Heart right ventricle (tissue), 16 donors: ENCODE results near the gene EHF. TPM values are rescaled to one million over a fixed set of nuclear protein-coding genes. Genes with fewer than 3 reads are reported as not detected.

Experiments used
- ATAC-seq, 8 donors: fragments of 200-7000 bp; cut with Tn5 transposase; one replicate each; pipeline ENCODE4 v1.9.1; 2020; ENCODE audit warnings: mild to moderate bottlenecking in 8 of 8, moderate library complexity in 8 of 8, moderate number of reproducible peaks in 1 of 8
- DNase-seq, 2 donors: peaks; one replicate each; pipeline ENCODE4 v3.0.0-alpha.2; 2020
- H3K27ac ChIP-seq, 10 donors: fragments of 200-600 bp; sonication (generic) in 2 of 10; one replicate each; pipeline versions ENCODE4 v1.5.0 to v1.8.0; 2020 to 2022; ENCODE audit warnings: mild to moderate bottlenecking in 3 of 10
- H3K27me3 ChIP-seq, 7 donors: fragments of 200-600 bp; one replicate each; pipeline ENCODE4 v1.8.0; 2021 to 2022; ENCODE audit warnings: mild to moderate bottlenecking in 2 of 7
- H3K36me3 ChIP-seq, 9 donors: fragments of 200-600 bp; sonication (generic) in 1 of 9; one replicate each; pipeline versions ENCODE4 v1.5.0 to v1.8.0; 2020 to 2022; ENCODE audit warnings: mild to moderate bottlenecking in 2 of 9
- H3K4me1 ChIP-seq, 9 donors: fragments of 200-600 bp; sonication (generic) in 1 of 9; one replicate each; pipeline versions ENCODE4 v1.5.0 to v1.8.0; 2020 to 2022; ENCODE audit warnings: mild to moderate bottlenecking in 4 of 9
- H3K4me3 ChIP-seq, 10 donors: fragments of 200-600 bp; sonication (generic) in 2 of 10; one replicate each; pipeline versions ENCODE4 v1.5.0 to v1.8.0; 2020 to 2022; ENCODE audit warnings: mild to moderate bottlenecking in 7 of 10, moderate library complexity in 2 of 10
- H3K9me3 ChIP-seq, 11 donors: fragments of 200-600 bp in 10 of 11; sonication (generic) in 2 of 11; one replicate each; pipeline versions ENCODE4 v1.5.0 to v1.8.0; 2013 to 2022; ENCODE audit warnings: mild to moderate bottlenecking in 2 of 11, control low read depth in 1 of 11, moderate library complexity in 1 of 11
- WGBS, 2 donors: extraction: QIAGEN DNeasy Blood & Tissue Kit; methylation state at CpG; one replicate each; pipeline ENCODE4 v1.1.7; 2013; ENCODE audit warnings: inconsistent platforms in 1 of 2; 5-methylcytosine and 5-hydroxymethylcytosine counted together
- intact Hi-C, 10 donors: fragments of 100-400 bp; cut with DNase I; formaldehyde crosslinking; loops; one replicate each; pipeline versions ENCODE4 v1.11.1 to v1.14.2; 2022
- polyA plus RNA-seq, 2 donors: library from polyadenylated mRNA; stranded (reverse); fragments of 200-250 nt; gene quantifications; one replicate each; pipeline ENCODE4 v1.2.3, GENCODE V29; 2013
- total RNA-seq, 10 donors: library from RNA; stranded (reverse); fragmentation: NEBNext Ultra II Directional in 3 of 10; extraction: Animal tissue kit (Norgen Biotek cat#: 25700) in 3 of 10; gene quantifications; one replicate each; pipeline versions ENCODE4 v1.2.1 to v1.2.4, GENCODE V29; 2021 to 2023
- TF ChIP-seq, protein P1 (sequence below), 9 donors: fragments of 200-600 bp; sonication (generic) in 2 of 9; IDR thresholded peaks; one replicate each; pipeline versions ENCODE4 v1.5.0 to v1.8.0; 2021 to 2022; ENCODE audit warnings: antibody characterized with exemption in 9 of 9, mild to moderate bottlenecking in 5 of 9, moderate library complexity in 1 of 9
- donor health status: Arrhythmogenic right ventricular cardiomyopathy.
- donor health status: ischemic (EF 13 %, LVEDD 7.1; RV severe dilation, severe dysfunction).
- donor health status: healthy with polysubstance abuse.
- donor health status: DM: no; HTN: yes; CAD: no.
- donor health status: DM: no; HTN: no; CAD: no.
- donor health status: ischemic (EF 25% LVEDD 6.9; RV normal size, moderate dysfunction).
- donor health status: ischemic (EF 25% LVEDD 5.7; RV mildly dilated, moderate dysfunction).
- donor health status: healthy.
- donor health status: DM: yes; HTN: yes; CAD: no.
- donor health status: Ischemic cardiomyopathy.
- donor health status: ischemic (EF 35%, LVEDD 5.7; RV mildly dilated, moderate dysfunction).
- donor health status: nonischemic (EF 11% LVEDD 7.7; RV severe dilation, severe dysfunction).
- donor health status: DM: yes; HTN: yes; CAD: no.
- donor health status: PGD.
- donor health status: ischemic (EF 29% LVEDD 5.4; RV normal size, mild dysfunction).
- donor health status: nonischemic (EF 23%, LVEDD 6.1; RV moderate dilation, normal function).

EHF gene
- total and polyA plus RNA-seq, 12 donors: 0.09 to 3.2 (median 0.81) TPM; not detected in 1

DNA sequence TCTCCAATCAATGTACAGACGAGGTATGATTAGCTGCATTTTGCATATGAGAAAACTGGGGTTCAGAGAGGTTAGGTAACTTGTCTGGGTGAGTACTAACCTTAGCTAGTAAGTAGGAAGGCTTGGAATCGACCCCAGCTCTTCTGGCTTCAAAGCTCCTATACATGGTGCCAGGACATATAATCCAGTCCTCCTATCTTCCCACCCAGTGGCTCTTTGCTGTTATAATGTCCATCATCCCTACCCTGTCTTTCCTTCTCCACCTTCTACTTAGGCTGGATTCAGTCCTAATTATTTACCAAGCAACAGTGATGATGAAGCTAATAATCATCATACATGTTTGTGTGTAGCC, 20.0 kb downstream of the EHF start:
- intact Hi-C loops: no loop called here

DNA sequence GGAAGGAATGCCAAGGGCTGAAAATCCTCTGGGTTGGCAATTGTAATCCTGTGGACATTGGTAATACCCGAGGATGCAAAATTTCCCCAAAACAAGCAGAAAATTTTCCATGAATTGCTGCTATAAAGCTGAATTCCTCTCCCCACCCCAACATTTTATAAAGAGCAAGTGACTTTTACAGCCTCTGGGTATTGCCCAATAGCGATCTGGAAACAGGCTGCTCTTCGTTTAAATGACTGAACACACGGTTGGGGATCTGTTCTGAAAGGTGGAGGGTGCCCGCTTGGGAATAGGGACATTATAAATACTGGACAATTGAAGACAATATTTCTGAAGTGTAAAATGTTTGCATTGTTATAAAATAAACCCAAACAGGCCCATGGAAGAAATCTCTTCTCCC, 20.6 kb downstream of the EHF start:
- no peaks in the 10 kb centered on the region for H3K36me3 ChIP-seq
- H3K27ac ChIP-seq: no peak overlapping the region
- no peaks in the 10 kb centered on the region for H3K9me3 ChIP-seq
- TF ChIP-seq, protein P1, sequence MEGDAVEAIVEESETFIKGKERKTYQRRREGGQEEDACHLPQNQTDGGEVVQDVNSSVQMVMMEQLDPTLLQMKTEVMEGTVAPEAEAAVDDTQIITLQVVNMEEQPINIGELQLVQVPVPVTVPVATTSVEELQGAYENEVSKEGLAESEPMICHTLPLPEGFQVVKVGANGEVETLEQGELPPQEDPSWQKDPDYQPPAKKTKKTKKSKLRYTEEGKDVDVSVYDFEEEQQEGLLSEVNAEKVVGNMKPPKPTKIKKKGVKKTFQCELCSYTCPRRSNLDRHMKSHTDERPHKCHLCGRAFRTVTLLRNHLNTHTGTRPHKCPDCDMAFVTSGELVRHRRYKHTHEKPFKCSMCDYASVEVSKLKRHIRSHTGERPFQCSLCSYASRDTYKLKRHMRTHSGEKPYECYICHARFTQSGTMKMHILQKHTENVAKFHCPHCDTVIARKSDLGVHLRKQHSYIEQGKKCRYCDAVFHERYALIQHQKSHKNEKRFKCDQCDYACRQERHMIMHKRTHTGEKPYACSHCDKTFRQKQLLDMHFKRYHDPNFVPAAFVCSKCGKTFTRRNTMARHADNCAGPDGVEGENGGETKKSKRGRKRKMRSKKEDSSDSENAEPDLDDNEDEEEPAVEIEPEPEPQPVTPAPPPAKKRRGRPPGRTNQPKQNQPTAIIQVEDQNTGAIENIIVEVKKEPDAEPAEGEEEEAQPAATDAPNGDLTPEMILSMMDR (IDR thresholded peaks at IDR 0.05): no peak
- no peak for ATAC-seq
- intact Hi-C loops: no loop called here
- H3K4me3 ChIP-seq: no peak overlapping the region
- DNase-seq: no peak
- peaks cover 0 to 6% (median 0%) of the 10 kb centered on the region in 7 donors for H3K27me3 ChIP-seq
- H3K4me1 ChIP-seq: no peaks in the 10 kb centered on the region
- 80 to 82% methylated on average over 5 of the region's 5 CpGs for WGBS, 2 donors

More for the DNA sequence above, 20.0 kb downstream of the EHF start:
- Histone ChIP-seq H3K4me1 (no peaks in the 10 kb centered on the region), H3K4me3 (no peak overlapping the region), H3K27ac (no peak overlapping the region), H3K36me3 (no peaks in the 10 kb centered on the region), H3K27me3 (peaks cover 0 to 6% (median 0%) of the 10 kb centered on the region in 7 donors), H3K9me3 (no peaks in the 10 kb centered on the region)
- DNase-seq: no peak
- TF ChIP-seq, protein P1 (IDR thresholded peaks at IDR 0.05): no peak
- whole genome bisulfite sequencing, 2 donors: 66 to 70% methylated on average over 2 of the region's 2 CpGs
- no peak for ATAC-seq

DNA sequence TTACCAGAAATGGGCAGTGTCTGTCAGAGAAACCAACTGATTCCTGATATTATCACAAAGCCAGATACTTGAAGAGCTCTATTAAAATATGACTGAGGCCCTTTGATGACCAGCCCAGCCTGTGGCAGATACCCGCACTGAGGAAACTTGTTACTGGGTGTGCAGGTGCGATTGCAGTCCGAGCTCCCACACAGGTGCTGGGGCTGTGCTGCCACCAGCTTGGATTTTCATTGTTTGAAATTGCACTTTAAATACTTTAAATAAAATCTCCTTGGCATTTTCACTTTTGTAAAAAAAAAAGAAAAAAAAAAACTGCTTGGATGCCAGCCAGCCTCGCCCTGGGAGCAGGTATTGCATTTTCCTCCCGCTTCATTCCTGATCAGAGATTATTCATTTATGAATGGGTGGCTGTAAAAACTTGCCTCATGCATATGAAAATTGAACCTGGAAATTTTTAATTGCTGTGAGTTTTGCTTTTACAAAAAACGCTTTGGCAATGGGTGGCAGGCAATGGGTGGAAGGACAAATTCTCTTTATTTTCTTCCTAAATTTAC, 21.2 kb downstream of the EHF start:
- ATAC-seq: no peak
- H3K27ac ChIP-seq: no peak overlapping the region
- WGBS, 2 donors: 87 to 92% methylated on average over 6 of the region's 6 CpGs
- H3K4me1 ChIP-seq: no peaks in the 10 kb centered on the region
- H3K9me3 ChIP-seq: no peaks in the 10 kb centered on the region
- peaks cover 0 to 6% (median 0%) of the 10 kb centered on the region in 7 donors for H3K27me3 ChIP-seq
- TF ChIP-seq, protein P1 (IDR thresholded peaks at IDR 0.05): no peak
- intact Hi-C loops: no loop called here
- H3K4me3 ChIP-seq: no peak overlapping the region
- no peaks in the 10 kb centered on the region for H3K36me3 ChIP-seq
- no peak for DNase-seq

DNA sequence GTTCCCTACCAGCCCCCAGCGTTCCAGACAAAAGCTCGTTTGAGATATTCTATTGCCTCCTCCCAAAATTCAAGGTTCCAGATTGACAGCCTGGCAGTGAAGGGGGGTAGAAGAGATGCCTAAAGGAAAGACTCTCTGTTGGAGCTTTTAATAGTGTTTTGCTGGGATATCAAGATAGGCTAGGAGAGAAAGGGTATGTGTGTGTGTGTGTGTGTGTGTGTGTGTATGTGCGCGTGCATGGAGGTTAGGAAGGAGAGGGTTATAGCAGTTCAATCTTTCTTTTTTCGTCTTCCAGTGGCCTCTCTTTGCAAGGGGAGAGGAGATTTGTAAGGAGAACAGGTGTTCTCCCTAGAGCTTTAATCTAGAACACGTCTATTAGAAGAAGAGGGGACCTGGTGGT, 22.0 kb downstream of the EHF start:
- no peak for ATAC-seq
- Histone ChIP-seq H3K36me3 (no peaks in the 10 kb centered on the region), H3K9me3 (no peaks in the 10 kb centered on the region), H3K27me3 (peaks cover 0 to 6% (median 0%) of the 10 kb centered on the region in 7 donors), H3K27ac (no peak overlapping the region), H3K4me3 (no peak overlapping the region), H3K4me1 (no peaks in the 10 kb centered on the region)
- intact Hi-C loops: no loop called here
- 86 to 88% methylated on average over 6 of the region's 6 CpGs for WGBS, 2 donors
- TF ChIP-seq, protein P1 (IDR thresholded peaks at IDR 0.05): no peak
- no peak for DNase-seq
